SH-SY5Y (cell line): ENCODE results near the gene TARS2.

Source experiments
- GATA2 ChIP-seq: IDR thresholded peaks from 2 replicates; pipeline ENCODE4 v1.6.1; 2011; ENCODE audit warnings: mild to moderate bottlenecking, low read depth, low read length
- GATA3 ChIP-seq: IDR thresholded peaks from 2 replicates; pipeline ENCODE4 v1.6.1; 2011; ENCODE audit warnings: low read depth, mild to moderate bottlenecking, low read length, moderate library complexity

The TARS2 gene

GRCh38 chr1:150484861-150485260, 2.4 kb upstream of the TARS2 start:
- TF ChIP-seq GATA2 (no peak), GATA3 (no peak)

- TF ChIP-seq GATA2: no peak
- TF ChIP-seq GATA3: no peak
Measured at GRCh38 chr1:150487763-150488115, 520 bp downstream of the TARS2 start.

- TF ChIP-seq GATA2: no peak
- no peak for TF ChIP-seq GATA3
Measured at GRCh38 chr1:150493175-150493574, 6.0 kb downstream of the TARS2 start.

DNA sequence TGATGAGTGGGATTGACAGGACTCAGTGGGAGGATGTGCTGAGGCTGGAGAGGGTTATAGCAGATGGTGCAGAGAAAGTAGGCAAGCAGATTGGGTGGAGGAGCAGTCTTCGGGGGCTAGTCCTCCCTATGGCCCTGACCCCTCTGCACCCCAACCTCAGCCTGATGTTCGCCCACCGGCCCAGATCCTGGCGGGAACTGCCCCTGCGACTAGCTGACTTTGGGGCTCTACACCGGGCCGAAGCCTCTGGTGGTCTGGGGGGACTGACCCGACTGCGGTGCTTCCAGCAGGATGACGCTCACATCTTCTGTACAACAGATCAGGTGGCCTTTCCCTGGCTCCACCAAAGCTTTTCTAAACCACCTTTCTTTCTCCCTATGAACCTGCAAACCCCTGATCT, 11.1 kb downstream of the TARS2 start:
- no peak for TF ChIP-seq GATA2
- TF ChIP-seq GATA3: no peak

DNA sequence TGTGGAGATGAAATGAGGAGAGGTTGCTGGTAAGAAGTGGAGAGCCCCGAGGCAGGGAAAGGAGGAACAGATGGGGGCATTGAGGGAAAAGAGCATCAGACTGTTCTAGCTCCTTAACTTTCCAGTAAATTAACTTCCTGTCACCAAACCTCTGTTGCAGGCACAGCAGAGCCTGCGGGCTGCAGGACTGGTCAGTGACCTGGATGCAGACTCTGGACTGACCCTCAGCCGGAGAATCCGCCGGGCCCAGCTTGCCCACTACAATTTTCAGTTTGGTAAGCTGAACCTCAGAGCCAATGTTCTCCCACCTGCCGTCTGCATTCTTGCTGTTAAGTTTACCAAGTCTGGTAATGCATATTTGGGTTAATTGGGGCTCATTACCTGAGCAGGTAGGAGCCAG, 18.2 kb downstream of the TARS2 start:
- TF ChIP-seq GATA2: no peak
- TF ChIP-seq GATA3: no peak

DNA sequence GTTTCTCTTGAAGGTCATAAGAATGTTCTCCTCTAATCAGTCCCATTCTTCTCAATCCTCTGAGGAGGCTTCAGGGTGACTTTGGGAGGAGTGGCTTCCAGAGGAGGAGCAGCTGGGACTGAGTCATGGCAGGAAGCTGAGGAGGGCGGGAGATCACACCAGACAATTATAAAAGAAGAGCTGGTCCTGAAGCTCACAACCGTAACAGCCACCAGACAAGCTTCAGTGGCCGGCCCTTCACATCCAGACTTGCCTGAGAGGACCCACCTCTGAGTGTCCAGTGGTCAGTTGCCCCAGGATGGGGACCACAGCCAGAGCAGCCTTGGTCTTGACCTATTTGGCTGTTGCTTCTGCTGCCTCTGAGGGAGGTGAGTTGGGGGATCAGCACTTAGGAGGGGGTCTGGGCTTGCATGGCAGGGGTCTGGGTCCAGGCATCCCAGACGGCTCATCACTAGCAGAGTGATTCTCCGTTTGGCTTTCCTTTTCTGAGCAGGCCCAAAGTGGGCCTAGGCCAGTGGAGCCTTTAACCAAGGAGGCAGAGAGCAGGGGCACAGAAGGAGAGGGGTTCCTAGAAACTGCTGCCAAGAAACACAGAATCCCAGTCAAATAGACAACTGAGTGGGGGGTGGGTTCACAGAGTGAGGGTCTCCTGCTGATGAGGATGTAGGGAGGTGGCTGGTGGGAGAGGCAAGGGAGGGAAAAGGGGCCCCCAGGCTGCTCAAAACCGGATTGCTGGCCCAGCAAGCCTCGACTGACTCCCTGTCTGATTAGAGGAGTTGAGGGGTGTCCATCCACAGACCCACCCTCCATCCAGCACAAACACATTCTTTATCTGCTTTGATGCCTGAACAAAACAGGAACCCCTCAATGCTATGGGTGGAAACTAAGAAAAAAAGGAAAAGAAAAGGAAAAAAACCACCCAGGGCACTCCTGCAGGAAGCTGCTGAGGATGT, 21.0 kb downstream of the TARS2 start, which contains the start of gene ECM1:
Gene ECM1 (plus strand): TSS at position 198 of the 953 bp plus-strand sequence. CDS start 101 bp downstream, at position 299.
- TF ChIP-seq GATA2 (no peak), GATA3 (no peak)

DNA sequence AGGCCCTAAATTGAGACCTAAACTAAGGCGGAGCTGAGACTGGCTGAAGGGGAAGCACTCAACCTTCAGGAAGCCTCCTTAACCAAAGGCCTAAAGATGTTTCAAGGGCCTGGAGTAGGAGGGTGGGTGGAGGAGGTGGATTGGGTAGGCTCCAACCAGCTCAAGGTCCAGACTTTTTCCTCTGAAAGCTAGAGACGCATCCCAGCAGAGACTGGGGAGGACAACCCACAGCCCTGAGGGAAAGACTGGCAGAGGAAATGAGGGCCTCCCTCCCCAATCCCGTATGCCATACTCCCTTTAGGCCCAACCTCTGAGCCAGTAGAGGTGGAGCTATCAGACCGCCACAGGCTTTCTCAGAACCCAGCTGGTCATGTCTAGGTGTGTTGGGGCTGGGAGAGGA, 21.8 kb downstream of the TARS2 start:
- TF ChIP-seq GATA3: no peak
- TF ChIP-seq GATA2: no peak

DNA sequence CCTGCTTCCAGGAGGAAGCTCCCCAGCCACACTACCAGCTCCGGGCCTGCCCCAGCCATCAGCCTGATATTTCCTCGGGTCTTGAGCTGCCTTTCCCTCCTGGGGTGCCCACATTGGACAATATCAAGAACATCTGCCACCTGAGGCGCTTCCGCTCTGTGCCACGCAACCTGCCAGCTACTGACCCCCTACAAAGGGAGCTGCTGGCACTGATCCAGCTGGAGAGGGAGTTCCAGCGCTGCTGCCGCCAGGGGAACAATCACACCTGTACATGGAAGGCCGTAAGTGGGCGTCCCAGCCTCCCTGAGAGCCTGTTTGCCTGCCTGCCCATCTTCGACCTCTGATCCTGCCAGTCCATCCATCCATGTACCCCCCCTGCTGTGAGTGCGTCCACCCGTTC, 24.3 kb downstream of the TARS2 start:
- TF ChIP-seq GATA2: no peak
- TF ChIP-seq GATA3: no peak

DNA sequence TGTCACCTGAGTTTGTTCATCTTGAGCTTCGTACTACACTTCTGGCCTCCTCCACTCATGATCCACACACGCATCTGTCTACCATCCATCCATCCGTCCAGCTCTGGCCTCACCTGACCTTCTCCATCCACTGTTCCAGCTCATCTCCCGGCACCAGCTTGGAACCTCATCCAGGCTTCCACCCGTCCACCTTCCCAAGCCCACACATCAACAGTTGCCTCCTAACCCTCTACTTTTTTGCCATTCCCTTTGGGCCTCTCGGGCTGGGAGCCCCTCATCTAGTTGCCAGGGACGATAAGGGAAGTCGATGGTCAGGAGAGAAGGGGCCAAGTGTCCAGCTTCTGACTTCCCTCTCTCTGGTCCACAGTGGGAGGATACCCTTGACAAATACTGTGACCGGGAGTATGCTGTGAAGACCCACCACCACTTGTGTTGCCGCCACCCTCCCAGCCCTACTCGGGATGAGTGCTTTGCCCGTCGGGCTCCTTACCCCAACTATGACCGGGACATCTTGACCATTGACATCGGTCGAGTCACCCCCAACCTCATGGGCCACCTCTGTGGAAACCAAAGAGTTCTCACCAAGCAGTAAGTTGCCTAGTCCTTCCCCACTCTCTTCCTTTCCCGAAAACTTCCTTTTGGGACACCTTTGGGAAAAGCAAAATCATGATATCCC, 24.9 kb downstream of the TARS2 start:
- no peak for TF ChIP-seq GATA2
- TF ChIP-seq GATA3: no peak

DNA sequence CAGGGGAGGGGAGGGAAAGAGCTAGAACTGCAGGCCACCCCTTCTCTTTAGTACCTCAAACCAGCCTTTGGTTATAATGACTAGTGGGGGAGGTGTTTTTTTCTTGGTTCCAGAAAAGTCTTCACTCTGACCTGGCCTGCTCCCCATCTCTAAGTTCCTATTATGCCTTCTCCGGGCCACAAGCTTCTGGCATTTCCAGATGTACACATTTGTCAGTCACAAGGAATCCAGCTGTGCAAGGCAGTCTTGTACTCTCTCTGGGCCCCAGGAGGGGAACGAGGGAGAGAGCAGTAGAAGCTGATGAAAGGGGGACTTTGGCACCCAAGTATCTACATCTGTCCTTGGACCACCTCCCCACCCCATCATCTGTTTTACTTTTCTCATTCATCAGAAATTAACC, 25.6 kb downstream of the TARS2 start:
- TF ChIP-seq GATA2 (no peak), GATA3 (no peak)

DNA sequence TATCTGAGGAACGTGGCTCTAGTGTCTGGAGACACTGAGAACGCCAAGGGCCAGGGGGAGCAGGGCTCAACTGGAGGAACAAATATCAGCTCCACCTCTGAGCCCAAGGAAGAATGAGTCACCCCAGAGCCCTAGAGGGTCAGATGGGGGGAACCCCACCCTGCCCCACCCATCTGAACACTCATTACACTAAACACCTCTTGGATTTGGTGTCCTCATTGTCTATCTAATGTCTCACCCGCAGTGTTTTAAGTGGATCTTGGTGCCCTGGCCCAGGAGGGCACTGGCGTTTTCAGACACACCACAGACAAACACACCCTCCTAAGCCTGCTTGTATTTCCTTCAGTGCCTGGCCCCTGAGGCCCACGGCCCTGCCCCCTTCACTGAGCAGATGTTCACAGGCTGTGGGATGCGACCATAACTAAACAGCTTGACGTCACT, 26.2 kb downstream of the TARS2 start:
- no peak for TF ChIP-seq GATA3
- TF ChIP-seq GATA2: no peak

DNA sequence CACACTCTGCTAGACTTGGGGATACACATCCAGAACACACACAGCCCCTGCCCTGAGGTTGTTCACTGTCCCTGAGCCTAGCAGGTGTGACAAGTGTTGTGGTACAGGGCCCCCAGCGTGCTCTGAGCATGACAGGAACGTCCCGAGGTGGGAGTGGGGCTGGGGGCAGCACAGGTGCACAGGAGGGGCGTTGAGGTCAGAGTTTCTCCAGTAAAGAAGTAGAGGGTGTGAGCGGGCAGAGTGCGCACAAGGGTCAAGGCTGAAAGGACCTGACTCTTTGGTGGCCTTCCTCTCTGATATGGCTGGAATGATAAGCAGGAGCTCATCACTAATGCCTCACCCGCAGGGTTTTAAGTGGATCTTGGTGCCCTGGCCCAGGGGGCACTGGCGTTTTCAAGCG, 27.0 kb downstream of the TARS2 start:
- TF ChIP-seq GATA3 (no peak), GATA2 (no peak)

GRCh38 chr1:150514913-150515327, 27.7 kb downstream of the TARS2 start:
- TF ChIP-seq GATA2 (no peak), GATA3 (no peak)

DNA sequence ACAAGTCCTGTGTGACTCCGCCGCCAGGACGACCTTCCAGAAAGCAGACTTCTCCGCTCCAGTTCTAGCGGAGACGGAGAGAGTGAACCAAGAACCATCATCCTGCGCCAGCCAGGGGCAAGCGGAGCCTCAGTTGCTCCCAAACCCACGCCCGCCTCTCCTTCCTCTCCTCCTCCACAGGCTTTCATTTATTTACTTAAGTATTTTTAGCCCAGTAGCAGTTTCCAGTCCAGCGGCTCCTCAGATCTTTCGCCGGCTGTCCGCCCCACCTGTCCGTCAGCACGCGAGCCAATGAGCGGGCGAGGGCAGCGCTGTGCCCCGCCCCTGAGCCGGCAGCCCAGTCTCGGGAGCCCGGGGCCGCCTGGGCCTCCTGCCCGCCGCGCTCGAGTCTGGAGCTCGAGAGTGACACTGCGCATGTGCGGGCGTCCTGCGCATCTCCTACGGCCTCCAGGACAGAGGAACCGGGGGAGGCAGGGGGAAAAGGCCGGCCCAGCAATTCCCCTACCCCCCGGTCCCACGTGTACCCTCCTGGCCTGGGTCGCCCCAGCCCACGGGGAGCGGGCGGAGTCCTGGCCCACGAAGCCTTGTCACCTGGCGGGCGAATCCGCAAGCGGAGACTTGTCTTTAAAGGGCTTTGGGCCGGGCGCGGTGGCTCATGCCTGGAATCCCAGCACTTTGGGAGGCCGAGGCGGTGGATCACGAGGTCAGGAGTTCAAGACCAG, 28.3 kb downstream of the TARS2 start, which contains the start of gene FALEC:
Gene FALEC (plus strand): TSS at position 425 of the 722 bp plus-strand sequence.
- no peak for TF ChIP-seq GATA2
- TF ChIP-seq GATA3: no peak
